NT2/D1 (cell line): Measurements from ENCODE around the gene GPD1.
"Not testable (repeated sequence)": the region's sequence is repeated elsewhere in the genome, so short reads cannot be mapped to it uniquely, and the experiment has no call there.

Source experiments
- DNase-seq: peaks from one replicate; pipeline ENCODE4 v3.0.0-alpha.2; 2011; ENCODE audit warnings: low read depth, low spot score
- H3K27me3 ChIP-seq: 2 replicates; pipeline ENCODE4 v1.6.0; 2011; ENCODE audit warnings: mild to moderate bottlenecking; ENCODE audit not compliant: insufficient read length, insufficient read depth
- H3K36me3 ChIP-seq: 2 replicates; pipeline ENCODE4 v1.6.1; 2011; ENCODE audit warnings: mild to moderate bottlenecking, low read length, mixed read lengths; ENCODE audit not compliant: insufficient read depth, insufficient read length
- H3K4me1 ChIP-seq: 2 replicates; pipeline ENCODE4 v1.5.1; 2011; ENCODE audit not compliant: insufficient read depth, insufficient read length
- H3K4me3 ChIP-seq: 2 replicates; pipeline ENCODE4 v1.5.1; 2011; ENCODE audit warnings: low read depth; ENCODE audit not compliant: insufficient read length
- H3K9ac ChIP-seq: 2 replicates; pipeline ENCODE4 v1.6.0; 2011; ENCODE audit warnings: low read depth; ENCODE audit not compliant: insufficient read length
- H3K9me3 ChIP-seq: 2 replicates; pipeline ENCODE4 v1.5.1; 2011; ENCODE audit warnings: mild to moderate bottlenecking, low read length; ENCODE audit not compliant: insufficient read depth
- SUZ12 ChIP-seq: IDR thresholded peaks from 2 replicates; pipeline ENCODE4 v1.6.1; 2011; ENCODE audit not compliant: insufficient read length, insufficient read depth; ENCODE audit errors: extremely low read depth
- YY1 ChIP-seq: IDR thresholded peaks from 2 replicates; pipeline ENCODE4 v1.6.1; 2011; ENCODE audit not compliant: insufficient read length, insufficient read depth
- ZNF274 ChIP-seq: IDR thresholded peaks from 2 replicates; pipeline ENCODE4 v1.6.1; 2011; ENCODE audit warnings: mild to moderate bottlenecking, low read depth, low read length

GPD1 gene

GRCh38 chr12:50142993-50143392, 39.2 kb downstream of the GPD1 start:
- H3K27me3 ChIP-seq = no peaks in the 10 kb centered on the region
- H3K9ac ChIP-seq = no peak overlapping the region
- no peaks in the 10 kb centered on the region for H3K9me3 ChIP-seq
- no peaks in the 10 kb centered on the region for H3K4me1 ChIP-seq
- H3K4me3 ChIP-seq = no peak overlapping the region
- TF ChIP-seq ZNF274 = no peak
- TF ChIP-seq SUZ12 = no peak
- no peak for TF ChIP-seq YY1
- no peak for DNase-seq
- peaks cover 51% of the 10 kb centered on the region for H3K36me3 ChIP-seq

GRCh38 chr12:50145439-50145838, 41.6 kb downstream of the GPD1 start:
- no peaks in the 10 kb centered on the region for H3K27me3 ChIP-seq
- peaks cover 38% of the 10 kb centered on the region for H3K36me3 ChIP-seq
- no peak overlapping the region for H3K9ac ChIP-seq
- no peaks in the 10 kb centered on the region for H3K9me3 ChIP-seq
- no peak overlapping the region for H3K4me3 ChIP-seq
- no peaks in the 10 kb centered on the region for H3K4me1 ChIP-seq
- TF ChIP-seq SUZ12 (no peak), ZNF274 (no peak), YY1 (no peak)
- no peak for DNase-seq

- Histone ChIP-seq H3K4me3 (no peak overlapping the region), H3K4me1 (no peaks in the 10 kb centered on the region), H3K9ac (no peak overlapping the region), H3K36me3 (peaks cover 23% of the 10 kb centered on the region), H3K9me3 (no peaks in the 10 kb centered on the region), H3K27me3 (no peaks in the 10 kb centered on the region)
- TF ChIP-seq ZNF274 = no peak
- no peak for TF ChIP-seq YY1
- TF ChIP-seq SUZ12 = no peak
- DNase-seq = no peak
These were observed 43.5 kb downstream of the GPD1 start for GRCh38 chr12:50147281-50147680.

GRCh38 chr12:50148011-50148410, 44.2 kb downstream of the GPD1 start:
- peaks cover 19% of the 10 kb centered on the region for H3K36me3 ChIP-seq
- not testable (repeated sequence) for H3K27me3 ChIP-seq, H3K4me3 ChIP-seq, H3K9me3 ChIP-seq, H3K9ac ChIP-seq, H3K4me1 ChIP-seq, DNase-seq

GRCh38 chr12:50149311-50149710, 45.5 kb downstream of the GPD1 start:
- H3K4me3 ChIP-seq = no peak overlapping the region
- TF ChIP-seq ZNF274 (no peak), YY1 (no peak), SUZ12 (no peak)

GRCh38 chr12:50151047-50151687, 47.4 kb downstream of the GPD1 start:
- Histone ChIP-seq H3K27me3 (no peaks in the 10 kb centered on the region), H3K9ac (no peak overlapping the region)
- TF ChIP-seq ZNF274 = no peak
- no peak for TF ChIP-seq SUZ12
- TF ChIP-seq YY1 = no peak

More at GRCh38 chr12:50149311-50149710, 45.5 kb downstream of the GPD1 start:
- Histone ChIP-seq H3K4me1 (no peaks in the 10 kb centered on the region), H3K27me3 (no peaks in the 10 kb centered on the region), H3K9ac (no peak overlapping the region), H3K9me3 (no peaks in the 10 kb centered on the region), H3K36me3 (peaks cover 18% of the 10 kb centered on the region)
- no peak for DNase-seq

GRCh38 chr12:50154947-50155346, 51.1 kb downstream of the GPD1 start:
- not testable (repeated sequence) for H3K27me3 ChIP-seq, H3K4me3 ChIP-seq, H3K9ac ChIP-seq, H3K9me3 ChIP-seq, H3K4me1 ChIP-seq, DNase-seq
- H3K36me3 ChIP-seq = peaks cover 16% of the 10 kb centered on the region

More at GRCh38 chr12:50151047-50151687, 47.4 kb downstream of the GPD1 start:
- H3K36me3 ChIP-seq = peaks cover 16% of the 10 kb centered on the region
- no peak for DNase-seq
- H3K4me1 ChIP-seq = no peaks in the 10 kb centered on the region
- no peaks in the 10 kb centered on the region for H3K9me3 ChIP-seq
- H3K4me3 ChIP-seq = no peak overlapping the region

- H3K4me3 ChIP-seq = no peak overlapping the region
- H3K36me3 ChIP-seq = peaks cover 22% of the 10 kb centered on the region
- no peak for DNase-seq
- no peak overlapping the region for H3K9ac ChIP-seq
- TF ChIP-seq ZNF274 (no peak), YY1 (no peak), SUZ12 (no peak)
- no peaks in the 10 kb centered on the region for H3K27me3 ChIP-seq
- no peaks in the 10 kb centered on the region for H3K9me3 ChIP-seq
- no peaks in the 10 kb centered on the region for H3K4me1 ChIP-seq
These were observed 52.8 kb downstream of the GPD1 start for GRCh38 chr12:50156641-50157040.
